NCI-H345 (cell line): ENCODE measurements around the gene FSD1.

Experiments
- DNase-seq: peaks from one replicate; lab custom pipeline; 2025; lab: John Stamatoyannopoulos, UW

The FSD1 gene

GRCh38 chr19:4365341-4365740 lies 60.9 kb downstream of the FSD1 start:
- no peak for DNase-seq

DNA sequence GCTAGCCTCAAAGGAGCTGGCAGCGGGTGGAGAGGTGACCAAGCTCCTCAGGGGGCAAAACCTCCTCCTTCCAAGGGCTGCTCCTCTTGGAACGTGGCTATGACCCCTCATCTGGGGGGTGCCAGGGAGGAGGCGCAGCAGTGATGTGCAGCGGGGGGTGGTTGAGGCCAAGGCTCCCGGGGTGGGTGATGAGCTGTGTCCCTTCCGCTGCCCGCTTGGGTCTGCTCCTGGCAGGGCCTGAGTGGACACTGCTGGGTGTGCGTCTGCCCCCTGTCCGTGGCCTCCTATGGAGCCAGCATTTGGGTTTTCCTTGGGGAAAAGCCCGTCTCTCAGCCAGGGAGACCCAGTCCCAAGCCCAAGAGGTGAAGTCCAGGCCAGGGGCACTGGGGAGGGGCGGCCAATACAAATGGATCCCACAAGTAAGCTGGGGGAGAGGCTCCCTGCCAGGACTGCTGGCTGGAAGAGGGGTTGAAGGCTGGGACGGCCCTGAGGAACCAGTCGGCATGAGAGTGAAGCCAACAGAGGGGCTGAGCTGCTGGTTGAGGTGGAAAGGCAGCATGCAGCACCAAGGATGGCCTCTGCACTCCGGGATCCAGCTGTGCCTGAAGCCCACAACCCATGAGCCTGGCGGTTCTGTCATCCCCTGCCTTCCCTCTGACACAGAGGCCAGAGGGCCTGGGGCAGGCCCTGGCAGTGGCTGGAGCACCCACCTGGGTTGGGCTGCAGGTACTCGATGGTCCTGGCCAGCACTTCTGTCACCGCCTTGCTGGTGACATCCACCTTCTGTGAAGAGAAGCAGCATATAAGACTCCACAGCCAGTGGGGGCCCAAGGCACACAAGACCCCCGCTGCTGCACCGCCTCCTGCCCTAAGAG lies 61.6 kb downstream of the FSD1 start:
- DNase-seq = no peak

DNA sequence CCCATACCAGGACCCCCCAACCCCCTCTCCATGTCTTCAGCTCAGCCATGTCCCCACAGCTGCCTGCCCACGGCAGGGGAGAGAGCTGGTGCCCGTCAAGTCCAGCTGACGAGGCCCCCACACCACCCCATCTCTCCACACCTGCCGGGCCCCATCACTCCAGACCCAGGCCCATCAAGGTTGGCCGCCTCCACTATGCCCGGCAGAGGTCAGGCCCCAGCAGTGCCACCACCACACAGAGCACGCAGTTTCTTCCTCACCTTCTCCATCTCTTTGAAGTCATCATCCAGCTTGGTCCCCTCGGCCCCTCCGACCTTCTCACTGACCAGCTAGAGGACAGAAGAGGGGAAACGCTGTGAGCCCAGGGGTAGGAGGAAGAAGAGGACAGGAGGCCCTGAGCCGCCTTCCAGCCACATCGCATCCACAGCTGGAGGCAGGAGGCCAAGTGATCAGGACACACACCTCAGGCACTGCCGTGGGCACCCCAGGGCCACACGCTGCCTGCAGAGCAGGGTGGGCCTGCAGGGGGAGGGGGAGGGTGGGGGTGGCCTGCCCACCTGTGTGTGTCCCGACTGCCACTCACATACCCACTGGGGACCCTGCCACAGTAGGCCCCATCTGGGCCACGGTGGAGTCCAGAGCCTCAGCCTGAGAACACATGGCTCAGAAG lies 62.4 kb downstream of the FSD1 start:
- DNase-seq = no peak

DNA sequence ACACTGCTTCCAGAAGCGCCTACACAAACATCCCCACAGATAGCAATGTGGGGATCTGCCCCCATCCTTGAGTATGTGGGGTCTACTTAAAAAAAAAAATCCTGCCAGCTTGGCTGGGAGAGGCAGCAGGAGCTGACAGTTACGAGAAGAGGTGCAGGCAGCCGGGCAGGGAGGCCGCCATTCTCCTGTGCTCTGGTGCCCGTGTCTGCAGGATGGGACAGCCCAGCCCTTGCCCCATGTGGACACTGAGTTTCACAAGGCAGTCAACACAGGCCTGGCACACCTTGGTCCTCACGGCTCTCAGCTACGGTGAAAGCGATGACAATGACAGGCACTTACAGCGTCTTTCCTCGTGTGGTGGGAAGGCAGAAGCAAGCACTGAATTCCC lies 62.9 kb downstream of the FSD1 start:
- no peak for DNase-seq

DNA sequence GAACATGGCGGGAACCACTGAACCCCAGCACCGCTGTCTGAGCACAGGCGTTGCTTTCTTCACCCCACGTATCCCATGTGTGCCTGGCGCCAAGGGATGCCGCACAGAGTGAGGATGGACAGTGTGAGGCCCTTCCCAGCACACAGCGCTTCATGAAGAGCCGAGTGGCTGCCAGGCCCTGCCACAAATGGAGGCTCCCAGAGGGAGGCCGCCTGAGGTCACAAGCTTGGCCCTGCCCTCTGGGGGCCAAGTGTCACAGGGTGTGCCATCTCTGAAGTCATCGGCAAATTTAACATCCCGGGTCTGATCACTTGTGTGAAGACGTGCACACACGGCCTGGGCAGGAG lies 63.4 kb downstream of the FSD1 start:
- no peak for DNase-seq

- no peak for DNase-seq
Observed at GRCh38 chr19:4368128-4368820, 63.9 kb downstream of the FSD1 start.

GRCh38 chr19:4369109-4369887 lies 64.9 kb downstream of the FSD1 start:
- no peak for DNase-seq

DNA sequence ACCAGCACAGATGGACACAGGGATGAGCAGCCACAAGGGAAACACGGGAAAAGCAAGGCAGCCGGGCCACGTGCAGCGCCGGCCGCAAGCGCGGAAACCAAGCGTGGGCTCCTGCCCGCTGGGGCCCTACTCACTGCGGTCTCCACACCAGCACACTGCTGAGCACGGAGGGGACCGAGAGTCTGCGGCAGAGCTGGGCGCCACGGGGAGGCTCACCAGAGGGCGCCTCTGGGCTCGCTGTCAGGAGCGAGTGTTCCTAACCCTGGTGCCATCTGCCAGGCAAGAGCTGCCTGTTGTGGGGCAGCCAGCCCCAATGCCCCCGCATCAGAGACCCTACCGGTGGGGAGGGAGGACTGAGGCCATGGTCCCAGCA lies 65.5 kb downstream of the FSD1 start:
- DNase-seq = no peak

GRCh38 chr19:4370418-4371041 lies 66.1 kb downstream of the FSD1 start:
- no peak for DNase-seq

DNA sequence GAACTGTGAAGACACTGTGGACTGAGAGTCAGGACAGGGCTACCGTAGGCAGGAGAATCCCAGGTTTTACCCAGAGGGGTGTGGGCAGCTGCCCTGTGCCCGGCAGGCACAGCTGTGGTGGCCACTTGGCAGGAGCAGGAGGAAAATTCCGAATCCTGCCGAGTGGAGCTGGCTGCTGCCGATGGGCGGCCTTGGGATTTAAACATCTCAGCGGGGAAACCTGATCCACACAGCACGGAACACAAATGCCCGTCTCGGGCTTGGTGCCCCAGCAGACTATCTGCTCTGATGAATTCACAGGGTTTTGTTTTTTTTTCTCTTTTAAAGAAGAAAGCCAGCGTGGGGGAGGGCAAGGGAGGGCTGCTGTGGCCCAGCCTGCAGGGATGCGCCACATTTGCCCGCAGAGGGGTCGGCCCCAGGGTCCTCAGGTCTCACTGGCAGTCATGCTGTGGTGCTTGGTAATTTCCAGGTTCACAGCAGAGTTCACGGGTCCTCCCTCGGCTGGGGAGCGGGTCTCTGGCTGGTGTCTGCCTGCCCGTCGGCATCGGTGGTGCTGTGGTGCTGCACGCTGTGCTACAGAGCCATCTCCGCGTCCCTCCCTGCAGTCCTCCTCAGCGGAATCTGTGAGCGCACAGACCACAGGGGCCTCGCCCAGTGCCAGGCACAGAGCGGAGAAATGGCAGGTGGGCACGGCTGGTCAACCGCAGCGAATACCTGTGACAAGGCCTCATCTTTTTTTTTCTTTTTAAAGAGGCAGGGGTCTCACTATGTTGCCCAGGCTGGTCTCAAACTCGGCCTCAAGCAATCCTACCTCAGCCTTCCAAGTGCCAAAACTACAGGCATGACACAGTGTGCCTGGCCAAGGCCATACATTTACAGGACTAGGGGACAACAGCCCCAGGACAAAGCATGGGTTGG lies 67.1 kb downstream of the FSD1 start:
- DNase-seq = no peak

DNA sequence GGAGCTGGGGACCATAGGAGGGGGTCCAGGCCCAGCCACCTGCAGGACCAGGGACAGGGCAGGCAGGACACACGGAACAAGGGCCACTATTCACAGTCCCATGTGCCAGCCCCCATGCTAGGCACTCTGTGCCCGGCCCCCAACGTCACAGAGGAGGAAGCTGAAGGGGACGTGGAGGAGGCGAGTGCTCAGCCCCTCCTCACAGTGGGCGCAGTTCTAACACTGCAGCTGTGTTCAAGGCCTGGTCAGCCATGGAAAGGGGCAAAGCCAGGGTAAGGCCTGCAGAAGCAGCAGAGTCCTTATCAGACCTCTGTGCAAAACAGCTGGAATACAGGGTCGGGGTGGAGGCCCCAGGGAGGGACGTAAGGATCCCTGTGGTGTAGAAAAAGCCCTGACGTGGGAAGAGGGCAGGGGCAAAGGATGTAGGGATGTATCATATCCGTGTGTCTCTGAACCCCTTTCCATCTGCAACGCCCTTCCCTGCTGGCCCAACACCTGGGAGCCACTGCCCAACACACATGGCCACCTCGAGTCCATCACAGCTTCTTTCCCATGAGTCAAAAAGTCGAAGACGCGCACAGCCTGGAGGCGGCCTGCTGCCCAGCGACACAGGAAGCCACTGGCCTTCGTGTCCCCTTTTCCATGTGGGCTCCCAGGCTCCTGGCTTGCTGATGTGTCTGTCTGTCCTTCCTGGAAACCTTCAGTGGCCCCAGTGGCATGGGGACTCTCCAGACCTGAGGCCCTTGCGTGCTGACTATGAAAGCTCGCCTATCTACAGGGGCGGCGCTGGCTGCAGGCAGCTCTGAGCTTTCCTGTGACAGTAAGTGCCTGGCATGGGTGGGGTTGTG lies 68.0 kb downstream of the FSD1 start:
- no peak for DNase-seq

- DNase-seq = no peak
Observed at GRCh38 chr19:4373013-4373367, 68.6 kb downstream of the FSD1 start.
